Measurements from ENCODE around the gene POLR3A. TPM values are rescaled to one million over a fixed set of nuclear protein-coding genes. Genes with fewer than 3 reads are reported as not detected.

POLR3A gene
- total RNA-seq, 2 donors from 2014 or later: 17.5 to 18.7 TPM

DNA sequence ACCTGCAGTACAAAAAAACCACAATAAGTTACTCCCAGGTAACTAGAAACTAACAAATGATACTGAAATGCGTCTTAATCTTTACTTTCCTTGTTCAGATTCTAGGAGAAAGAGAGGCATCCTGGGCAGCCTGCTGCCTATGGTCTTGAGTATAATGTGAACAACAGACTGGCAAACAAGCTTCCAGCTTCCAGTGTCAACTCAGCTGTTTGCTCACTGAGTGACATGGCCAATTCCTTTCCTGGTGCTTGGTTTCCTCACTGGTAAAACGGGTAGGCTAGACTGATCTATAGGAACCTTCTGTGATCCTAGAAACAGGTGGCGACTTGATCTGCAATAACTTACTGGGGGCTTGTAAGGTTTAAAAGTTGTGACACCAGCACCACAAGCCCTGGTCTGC lies 10.1 kb downstream of the POLR3A start:
- DNase-seq (ENCODE audit: low spot score): no peak
- Histone ChIP-seq H3K4me3 (no peak overlapping the region), H3K9me3 (no peaks in the 10 kb centered on the region), H3K36me3 (peaks cover 12 to 15% of the 10 kb centered on the region in 2 donors), H3K4me1 (replicated peaks) (no peaks in the 10 kb centered on the region), H3K27ac (peak overlapping the region; percentile 41 to 47), H3K27me3 (replicated peaks; ENCODE audit: insufficient read depth) (no peaks in the 10 kb centered on the region)
- 83% methylated on average over 3 of the region's 3 CpGs for WGBS
- intact Hi-C loops (cut with DNase I): no loop called here
- TF ChIP-seq POLR2AphosphoS5 (IDR thresholded peaks at IDR 0.05) (peak; percentile 46), POLR2A (IDR thresholded peaks at IDR 0.05) (no peak), CTCF (IDR thresholded peaks at IDR 0.05) (no peak)

- intact Hi-C loops (cut with DNase I): no loop called here
- H3K9me3 ChIP-seq: no peaks in the 10 kb centered on the region
- H3K4me1 ChIP-seq (replicated peaks): no peaks in the 10 kb centered on the region
- WGBS: 82% methylated on average over 5 of the region's 5 CpGs
- DNase-seq (ENCODE audit: low spot score): no peak
- no peak overlapping the region for H3K4me3 ChIP-seq
- TF ChIP-seq POLR2A (IDR thresholded peaks at IDR 0.05) (no peak), CTCF (IDR thresholded peaks at IDR 0.05) (no peak), POLR2AphosphoS5 (IDR thresholded peaks at IDR 0.05) (no peak)
- no peaks in the 10 kb centered on the region for H3K27me3 ChIP-seq (replicated peaks; ENCODE audit: insufficient read depth)
- peaks cover 8 to 12% of the 10 kb centered on the region in 2 donors for H3K36me3 ChIP-seq
- H3K27ac ChIP-seq: no peak overlapping the region
Measured at GRCh38 chr10:78017856-78018255, 11.5 kb downstream of the POLR3A start.

DNA sequence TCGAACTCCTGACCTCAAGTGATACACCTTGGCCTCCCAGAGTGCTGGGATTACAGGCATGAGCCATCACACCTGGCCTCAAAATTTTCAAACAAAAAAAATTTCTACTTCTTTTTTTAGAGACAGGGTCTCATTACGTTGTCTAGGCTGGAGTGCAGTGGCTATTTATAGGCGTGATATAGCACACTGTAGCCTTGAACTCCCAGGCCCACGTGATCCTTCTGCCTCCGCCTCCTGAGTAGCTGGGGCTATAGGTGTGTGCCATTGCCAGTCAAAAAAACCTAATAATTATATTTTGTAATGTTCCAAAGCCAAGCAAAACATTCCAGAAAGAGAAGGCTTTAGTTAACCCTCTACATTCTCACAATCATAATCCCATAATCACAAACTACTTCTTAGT lies 13.8 kb downstream of the POLR3A start:
- 85% methylated on average over 5 of the region's 5 CpGs for WGBS
- Histone ChIP-seq H3K9me3 (no peaks in the 10 kb centered on the region), H3K4me1 (replicated peaks) (no peaks in the 10 kb centered on the region), H3K4me3 (no peak overlapping the region), H3K27me3 (replicated peaks; ENCODE audit: insufficient read depth) (no peaks in the 10 kb centered on the region), H3K27ac (no peak overlapping the region), H3K36me3 (peaks cover 7 to 10% of the 10 kb centered on the region in 2 donors)
- no peak for DNase-seq (ENCODE audit: low spot score)
- TF ChIP-seq CTCF (IDR thresholded peaks at IDR 0.05): no peak
- intact Hi-C loops (cut with DNase I): no loop called here

DNA sequence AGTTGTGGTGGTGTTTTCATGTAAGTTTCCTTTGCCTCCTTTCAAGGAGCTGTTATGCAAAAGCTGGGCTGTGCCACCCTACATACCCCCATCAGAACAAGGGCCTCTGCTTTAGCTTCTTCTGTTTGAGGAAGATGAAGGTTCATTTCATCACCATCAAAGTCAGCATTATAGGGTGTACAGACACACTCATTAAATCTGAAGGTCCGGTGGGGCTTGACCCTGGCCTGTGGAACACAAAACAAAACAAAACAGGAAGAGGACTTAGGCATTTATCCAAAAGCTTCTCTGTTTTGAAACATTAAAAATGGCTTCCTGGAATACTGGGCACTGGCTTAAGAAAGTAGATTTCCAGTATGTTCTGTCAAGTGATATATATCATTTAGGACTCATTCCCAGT lies 15.8 kb downstream of the POLR3A start:
- Histone ChIP-seq H3K4me1 (replicated peaks) (peaks cover 4% of the 10 kb centered on the region), H3K36me3 (peaks cover 0 to 7% of the 10 kb centered on the region in 2 donors), H3K4me3 (no peak overlapping the region), H3K27ac (peak overlapping the region; percentile 19 to 87), H3K27me3 (replicated peaks; ENCODE audit: insufficient read depth) (no peaks in the 10 kb centered on the region), H3K9me3 (no peaks in the 10 kb centered on the region)
- DNase-seq (ENCODE audit: low spot score): no peak
- WGBS: 71% methylated on average over 1 of the region's 1 CpG
- no peak for TF ChIP-seq CTCF (IDR thresholded peaks at IDR 0.05)
- TF ChIP-seq POLR2AphosphoS5 (IDR thresholded peaks at IDR 0.05): no peak
- no peak for TF ChIP-seq POLR2A (IDR thresholded peaks at IDR 0.05)
- intact Hi-C loops (cut with DNase I): no loop called here

GRCh38 chr10:78011065-78011464 lies 18.2 kb downstream of the POLR3A start:
- Histone ChIP-seq H3K4me1 (replicated peaks) (peaks cover 4% of the 10 kb centered on the region), H3K9me3 (no peaks in the 10 kb centered on the region), H3K27ac (peak overlapping the region; percentile 78 to 87), H3K36me3 (no peaks in the 10 kb centered on the region), H3K27me3 (replicated peaks; ENCODE audit: insufficient read depth) (no peaks in the 10 kb centered on the region), H3K4me3 (no peak overlapping the region)
- WGBS: 80% methylated on average over 4 of the region's 4 CpGs
- DNase-seq (ENCODE audit: low spot score): no peak
- intact Hi-C loops (cut with DNase I): no loop called here
- no peak for TF ChIP-seq CTCF (IDR thresholded peaks at IDR 0.05)
- no peak for TF ChIP-seq POLR2A (IDR thresholded peaks at IDR 0.05)
- TF ChIP-seq POLR2AphosphoS5 (IDR thresholded peaks at IDR 0.05): no peak

Measured in prostate gland (tissue), 2 donors.